C4-2B (cell line): Measurements from ENCODE around the gene ZNF385A.
A peak's percentile ranks its signal among the peaks of the same experiment; 100 is the strongest.

ENCODE experiments used
- CTCF ChIP-seq: fragments of 450-650 bp; conservative IDR thresholded peaks from 2 replicates; pipeline ENCODE4 v1.5.1; 2017; ENCODE audit warnings: mild to moderate bottlenecking
- ZFX ChIP-seq: fragments of 450-650 bp; IDR thresholded peaks from 2 replicates; pipeline ENCODE4 v1.6.1; 2017

- TF ChIP-seq CTCF (peak; percentile 99), ZFX (no peak)
Observed at GRCh38 chr12:54398995-54399793, 14.7 kb upstream of the ZNF385A start.
